HG03342 (cell line): ENCODE measurements around the gene OAS1.
A peak's percentile ranks its signal among the peaks of the same experiment; 100 is the strongest.

Experiments used
- ATAC-seq: cut with Tn5 transposase; IDR thresholded peaks from one replicate; pipeline ENCODE4 v1.9.1; 2021; ENCODE audit warnings: mild to moderate bottlenecking, moderate library complexity; ENCODE audit not compliant: unreplicated experiment

OAS1 gene

DNA sequence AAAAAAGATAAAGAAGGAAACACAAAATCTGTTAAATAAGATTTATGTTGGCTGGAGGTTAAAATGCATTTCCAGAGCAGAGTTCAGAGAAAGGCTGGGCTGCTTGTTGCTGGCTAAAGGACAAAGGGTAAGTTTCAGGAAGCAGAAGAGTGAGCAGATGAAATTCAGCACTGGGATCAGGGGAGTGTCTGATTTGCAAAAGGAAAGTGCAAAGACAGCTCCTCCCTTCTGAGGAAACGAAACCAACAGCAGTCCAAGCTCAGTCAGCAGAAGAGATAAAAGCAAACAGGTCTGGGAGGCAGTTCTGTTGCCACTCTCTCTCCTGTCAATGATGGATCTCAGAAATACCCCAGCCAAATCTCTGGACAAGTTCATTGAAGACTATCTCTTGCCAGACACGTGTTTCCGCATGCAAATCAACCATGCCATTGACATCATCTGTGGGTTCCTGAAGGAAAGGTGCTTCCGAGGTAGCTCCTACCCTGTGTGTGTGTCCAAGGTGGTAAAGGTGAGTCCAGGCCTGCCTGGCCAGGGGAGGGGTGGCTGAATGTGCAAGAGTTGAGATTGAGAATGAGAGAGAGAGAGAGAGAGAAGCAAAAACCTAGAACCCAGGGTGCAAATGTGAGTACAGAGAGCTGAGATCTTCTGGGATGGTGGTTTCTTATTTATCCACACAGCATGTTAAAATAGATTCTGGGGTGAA is at the start of gene OAS1:
Gene OAS1, plus strand, starts transcription at position 251 of the 703 bp plus-strand sequence. Its CDS starts 78 bp downstream, at position 329.
- ATAC-seq: peak; percentile 85

DNA sequence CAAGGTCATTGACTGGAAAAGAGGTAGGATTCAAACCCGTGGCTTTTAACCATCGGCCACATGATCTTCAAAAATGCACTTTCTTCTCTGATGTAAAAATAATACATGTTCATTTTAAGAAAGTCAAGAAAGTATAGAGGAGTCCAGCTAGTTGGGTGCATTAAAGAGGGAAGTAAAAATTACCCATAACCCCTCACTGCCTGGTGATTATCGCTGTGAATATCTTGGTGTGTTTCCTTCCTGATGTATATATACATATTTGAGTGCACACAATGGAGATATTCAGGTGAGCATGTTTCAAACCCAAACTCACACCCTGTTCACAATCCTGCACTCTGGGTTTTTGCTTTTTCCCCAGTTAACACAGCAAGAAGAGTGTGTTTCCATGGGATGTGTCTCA is 47.5 kb upstream of the OAS1 start:
- no peak for ATAC-seq

DNA sequence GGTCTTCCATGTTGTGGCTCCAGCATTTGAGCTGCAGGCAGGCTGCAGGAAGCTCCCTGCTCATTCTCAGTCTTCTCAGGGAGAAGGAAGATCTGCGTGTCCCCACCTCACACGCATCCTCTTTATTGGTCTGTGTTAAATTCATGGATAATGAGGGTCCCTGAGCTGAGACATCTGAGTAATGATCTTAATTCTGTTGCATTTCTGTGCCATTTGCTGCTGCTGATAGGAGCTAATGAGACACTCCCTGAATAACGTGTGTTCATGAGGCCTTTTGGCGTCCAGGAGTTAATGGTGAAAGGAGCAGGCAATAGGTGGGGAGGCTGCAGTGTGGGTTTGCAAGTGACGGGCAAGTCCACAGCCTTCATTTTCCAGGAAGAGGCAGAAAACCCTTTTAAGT is 46.6 kb upstream of the OAS1 start:
- no peak for ATAC-seq

DNA sequence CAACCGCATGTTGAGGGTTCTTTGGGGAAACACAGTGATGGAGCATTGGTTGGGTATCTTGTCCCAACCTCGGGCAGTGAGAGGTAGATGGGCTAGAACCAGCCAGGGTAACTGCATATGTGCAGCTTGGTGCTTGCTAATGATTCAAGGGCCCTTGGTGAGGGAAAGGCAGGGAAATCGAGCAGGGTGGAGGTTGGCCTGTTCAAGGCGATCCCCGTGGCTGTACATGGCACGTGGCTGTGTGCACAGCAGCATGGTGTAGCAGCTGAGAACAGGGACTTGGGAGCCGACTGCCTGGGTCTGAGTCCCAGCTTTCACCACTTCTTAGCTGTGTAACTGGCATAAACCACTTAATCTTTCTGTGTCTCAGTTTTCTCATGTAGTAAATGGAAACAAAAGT is 45.5 kb upstream of the OAS1 start:
- ATAC-seq: no peak

DNA sequence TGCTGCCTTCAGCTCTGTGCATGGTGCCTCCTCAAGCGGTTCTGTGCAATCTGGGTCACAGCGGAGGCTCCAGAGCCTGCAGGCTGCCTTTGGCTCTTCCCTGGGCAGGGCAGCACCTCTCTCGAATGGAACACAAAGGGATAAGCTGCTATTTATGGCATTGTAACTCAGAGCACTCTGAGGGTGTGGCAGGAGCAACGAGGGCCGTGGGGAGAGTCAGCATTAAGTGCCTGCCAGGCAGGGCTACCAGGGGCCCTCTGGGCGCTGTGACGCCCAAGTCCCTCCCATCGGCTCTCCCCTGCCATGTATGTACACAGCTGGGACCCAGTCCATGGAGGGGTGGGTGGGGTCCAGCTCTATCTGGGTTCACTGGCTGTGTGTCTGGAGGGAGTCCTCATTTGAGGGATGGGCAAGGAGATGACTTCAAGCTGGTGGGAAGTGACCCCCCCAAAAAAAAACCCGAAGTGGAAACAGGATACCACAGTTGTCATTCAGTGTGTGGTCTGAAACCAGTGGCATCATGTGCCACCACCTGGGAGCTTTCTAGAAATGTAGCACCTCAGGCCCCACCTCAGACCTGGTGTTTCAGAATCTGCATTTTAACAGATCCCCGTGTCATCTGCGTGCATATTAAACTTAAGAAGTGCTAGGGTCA is 44.0 kb upstream of the OAS1 start:
- ATAC-seq: no peak

DNA sequence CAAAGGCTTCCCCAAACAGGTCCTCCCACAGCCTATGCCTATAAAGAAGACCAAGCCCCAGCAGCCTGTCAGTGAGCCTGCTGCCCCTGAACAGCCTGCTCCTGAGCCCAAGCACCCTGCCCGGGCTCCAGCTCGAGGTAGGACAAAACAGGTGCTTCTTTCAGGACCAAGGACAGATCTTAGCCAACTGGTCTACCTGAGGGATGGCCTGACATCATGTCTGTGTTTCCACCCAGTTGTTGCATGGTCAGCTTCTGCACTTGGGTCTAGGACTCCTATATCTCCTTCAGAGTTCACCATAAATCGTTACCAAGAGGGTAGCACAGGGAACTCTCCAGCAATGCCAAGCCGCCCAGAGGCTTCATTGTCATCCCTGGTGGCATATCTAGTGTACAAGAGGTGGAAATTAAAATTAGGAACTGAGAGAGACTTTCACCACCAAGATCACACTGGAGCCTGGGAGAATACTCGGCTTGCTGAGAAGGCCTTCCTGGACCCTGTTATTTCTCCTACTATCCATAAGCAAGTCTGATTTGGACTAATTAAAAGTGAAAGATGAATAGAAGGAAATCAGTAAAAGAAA is 38.2 kb upstream of the OAS1 start:
- no peak for ATAC-seq

DNA sequence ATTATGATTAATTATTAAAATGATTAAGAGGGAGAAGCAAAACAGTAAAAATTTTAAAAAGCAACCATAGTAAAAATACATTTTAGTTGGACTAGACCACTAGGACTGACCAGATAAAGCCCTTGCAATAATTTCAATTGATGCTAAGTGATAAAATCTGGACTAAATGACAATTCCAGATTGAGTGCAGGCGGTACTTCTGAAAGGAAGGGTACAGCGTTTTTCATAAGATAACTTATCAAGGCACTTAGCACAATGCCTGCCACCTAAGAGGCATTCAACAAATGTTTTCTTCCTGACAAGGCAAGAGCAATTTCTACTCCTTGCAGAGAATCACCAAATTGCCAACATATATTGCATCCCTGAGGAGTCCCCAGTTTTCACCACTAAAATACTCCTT is 37.7 kb upstream of the OAS1 start:
- ATAC-seq: no peak

DNA sequence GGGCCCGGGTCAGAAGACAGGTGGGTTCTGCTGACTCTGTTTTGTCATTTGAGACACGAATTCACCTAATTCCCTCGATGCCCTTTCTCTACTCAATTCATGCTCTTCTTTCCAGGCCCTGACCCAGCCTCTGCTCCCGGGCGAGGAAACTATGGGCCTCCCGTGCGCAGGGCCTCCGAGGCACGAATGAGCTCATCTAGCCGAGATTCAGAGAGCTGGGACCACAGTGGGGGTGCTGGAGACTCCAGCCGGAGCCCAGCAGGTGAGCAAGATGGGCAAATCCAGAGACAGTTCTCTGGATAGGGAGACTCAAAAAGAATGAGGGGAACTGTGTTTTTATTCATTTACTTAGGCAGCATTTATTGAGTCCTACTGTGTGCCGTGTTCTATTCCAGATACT is 37.0 kb upstream of the OAS1 start:
- ATAC-seq: no peak

DNA sequence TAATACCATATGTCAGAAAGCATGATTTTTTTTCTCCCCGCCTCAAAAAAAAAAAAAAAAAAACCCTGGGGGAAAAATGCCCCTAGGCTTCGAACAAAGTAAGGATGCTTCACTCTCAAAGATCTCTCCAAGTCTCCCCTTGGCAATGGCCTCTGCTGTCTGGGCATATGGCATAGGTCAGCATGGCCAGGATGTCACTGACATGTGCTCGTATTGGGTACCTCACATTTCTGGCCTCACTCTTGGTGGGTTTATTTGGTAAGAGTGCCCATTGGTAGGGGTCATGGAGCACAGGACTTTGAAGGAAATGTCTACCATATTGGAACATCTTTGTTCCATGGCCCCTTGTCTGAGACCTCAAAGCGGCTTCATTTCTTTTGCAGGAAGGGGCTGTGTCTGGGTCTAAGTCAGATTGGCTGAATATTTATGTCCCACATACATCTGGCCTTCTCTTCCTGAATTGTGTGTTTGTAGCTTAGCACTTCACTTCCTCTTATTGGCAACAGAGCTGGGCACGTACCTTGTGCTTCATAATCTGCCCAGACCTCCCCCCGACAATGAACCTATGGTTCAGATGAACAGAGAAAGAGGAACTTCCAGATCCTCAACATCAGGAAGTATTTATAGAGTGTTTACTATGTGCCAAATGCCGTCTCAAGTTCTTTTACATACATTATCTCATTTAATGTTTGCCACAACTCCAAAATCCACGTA is 36.3 kb upstream of the OAS1 start:
- no peak for ATAC-seq

DNA sequence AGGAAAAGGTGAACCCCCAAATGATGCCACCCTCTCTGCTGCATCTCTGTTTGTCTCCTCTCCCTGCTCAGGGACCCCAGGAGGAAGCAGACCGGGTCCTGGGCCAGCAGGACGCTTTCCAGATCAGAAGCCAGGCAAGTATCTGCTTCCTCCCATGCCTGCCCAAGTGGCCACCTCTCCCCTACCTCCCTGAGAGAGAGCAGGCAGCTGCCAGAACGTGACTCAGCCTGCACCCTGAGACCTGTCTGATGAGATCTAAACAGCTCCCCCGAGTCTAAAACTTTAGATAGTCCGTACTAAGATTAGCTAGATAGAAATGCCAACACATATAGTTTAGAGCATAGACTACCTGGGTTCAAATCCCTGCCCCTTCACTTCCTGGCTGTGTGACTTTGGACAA is 31.2 kb upstream of the OAS1 start:
- ATAC-seq: no peak

DNA sequence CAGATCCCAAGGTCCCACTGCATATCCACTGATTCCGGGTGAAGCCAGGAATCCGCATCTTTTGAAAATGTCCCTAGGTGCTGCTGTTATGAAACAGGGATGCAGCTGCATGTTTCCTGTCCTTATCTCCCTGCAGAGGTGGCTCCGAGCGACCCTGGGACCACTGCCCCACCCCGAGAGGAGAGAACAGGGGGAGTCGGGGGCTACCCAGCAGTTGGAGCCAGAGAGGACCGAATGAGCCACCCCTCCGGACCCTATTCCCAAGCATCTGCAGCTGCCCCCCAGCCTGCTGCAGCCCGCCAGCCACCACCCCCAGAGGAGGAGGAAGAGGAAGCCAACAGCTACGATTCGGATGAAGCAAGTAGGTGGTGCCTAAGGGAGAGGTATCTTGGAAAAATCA is 30.3 kb upstream of the OAS1 start:
- ATAC-seq: no peak

DNA sequence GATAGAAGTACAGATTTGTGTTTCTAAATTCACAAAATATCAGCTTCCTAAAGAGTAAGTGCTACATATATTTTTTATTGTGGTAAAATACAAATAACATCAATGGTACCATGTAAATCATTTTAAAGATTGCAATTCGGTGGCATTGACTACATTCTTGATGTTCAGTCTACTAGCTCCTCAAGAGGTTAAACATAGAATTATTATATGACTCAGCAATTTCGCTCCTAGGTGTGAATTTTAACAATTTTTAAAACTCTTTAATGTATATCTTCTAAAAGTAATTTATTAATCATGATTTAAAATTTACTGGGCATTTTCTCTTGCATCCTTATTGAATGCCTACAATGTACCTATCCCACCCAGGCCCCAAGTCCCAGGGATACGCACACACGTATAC is 29.8 kb upstream of the OAS1 start:
- no peak for ATAC-seq

DNA sequence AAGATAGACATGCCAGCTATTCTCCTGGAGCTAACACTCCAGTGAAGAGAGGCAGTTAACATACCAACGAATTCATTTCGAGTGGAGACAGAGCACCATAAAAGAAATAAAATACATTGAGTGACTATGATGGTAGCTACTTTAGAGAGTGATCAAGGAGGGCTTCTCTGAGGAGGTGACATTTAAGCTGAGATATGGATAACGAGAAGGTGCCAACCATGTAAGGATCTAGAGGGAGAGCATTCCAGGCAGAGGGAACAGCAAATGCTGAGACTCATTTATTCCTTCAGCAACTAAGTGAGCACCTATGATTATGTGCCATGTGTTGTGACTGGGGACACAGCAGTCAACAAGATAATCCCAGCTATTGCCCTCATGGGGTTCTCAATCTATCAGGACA is 28.3 kb upstream of the OAS1 start:
- ATAC-seq: no peak

DNA sequence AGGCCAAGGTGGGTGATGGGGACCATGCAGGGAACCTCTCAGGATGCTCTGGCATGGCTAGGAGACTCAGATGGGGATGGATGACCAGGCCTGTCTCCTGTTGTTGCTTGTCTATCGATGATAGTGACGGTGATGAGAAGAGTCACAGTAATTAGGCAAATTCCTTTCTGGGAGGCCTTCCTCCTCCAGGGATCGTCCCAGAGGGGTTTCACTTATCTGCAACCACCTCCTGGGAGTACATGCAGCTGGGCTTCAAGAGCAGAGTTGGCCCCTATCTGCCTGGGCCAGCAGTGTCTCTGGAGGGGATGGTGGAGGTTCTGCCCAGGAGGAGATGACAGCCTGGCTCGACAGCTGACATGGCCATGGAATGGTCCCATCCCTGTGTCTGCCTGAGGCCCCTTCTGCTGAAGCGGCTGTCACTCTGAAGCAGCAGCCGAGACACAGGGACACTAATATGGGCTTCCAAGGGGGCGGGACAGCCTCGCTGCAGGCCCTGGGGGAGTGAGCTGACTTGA is 27.5 kb upstream of the OAS1 start:
- ATAC-seq: no peak

DNA sequence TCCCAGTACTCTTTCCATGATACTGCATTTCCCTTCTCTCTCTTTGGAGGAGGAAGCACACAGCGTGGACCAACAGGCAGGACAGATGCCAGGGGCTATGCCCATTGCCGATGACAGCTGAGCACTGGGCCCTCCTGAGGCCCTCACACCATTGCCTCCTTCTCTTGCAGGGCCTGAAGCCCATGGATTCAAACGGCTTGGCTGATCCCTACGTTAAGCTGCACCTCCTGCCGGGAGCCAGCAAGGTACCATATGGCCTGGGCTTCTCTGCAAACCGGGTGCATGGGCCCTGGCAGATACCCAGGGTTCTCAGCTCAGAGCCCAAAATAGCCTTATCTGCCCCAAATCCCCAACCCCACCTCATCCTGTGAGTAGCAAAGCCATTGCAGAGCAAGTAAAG is 25.2 kb upstream of the OAS1 start:
- ATAC-seq: no peak

DNA sequence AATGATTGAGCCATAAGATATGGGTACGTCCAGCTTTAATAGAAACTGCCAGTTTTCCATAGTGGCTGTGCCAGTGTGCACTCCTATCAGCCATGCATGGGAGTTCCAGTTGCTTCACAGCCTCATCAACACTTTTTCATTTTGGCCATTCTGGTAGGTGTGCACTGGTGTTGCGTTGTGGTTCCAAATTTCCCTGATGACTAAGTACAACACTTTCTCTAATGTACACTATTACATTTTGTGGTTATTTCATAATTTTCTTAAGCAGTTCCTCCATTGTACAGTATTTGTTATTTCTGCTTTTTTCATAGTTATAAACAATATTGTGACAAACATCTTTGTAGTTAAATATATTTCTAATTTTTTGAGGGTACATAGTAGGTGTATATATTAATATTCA is 21.5 kb upstream of the OAS1 start:
- no peak for ATAC-seq

DNA sequence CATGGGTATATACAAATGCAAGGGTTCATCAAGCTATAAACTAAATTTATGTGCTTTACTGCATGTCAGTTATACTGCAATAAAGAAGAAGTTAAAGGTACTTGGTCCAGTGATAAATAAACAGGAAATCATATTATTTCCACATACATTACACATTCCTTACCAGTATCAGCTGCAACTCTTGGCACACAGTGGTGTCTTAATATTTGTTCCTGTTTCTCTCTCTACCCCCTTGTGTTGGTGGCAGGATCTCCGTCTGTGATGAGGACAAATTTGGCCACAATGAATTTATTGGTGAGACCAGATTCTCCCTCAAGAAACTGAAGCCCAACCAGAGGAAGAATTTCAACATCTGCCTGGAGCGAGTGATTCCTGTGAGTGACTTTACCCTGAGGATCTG is 19.2 kb upstream of the OAS1 start:
- no peak for ATAC-seq

DNA sequence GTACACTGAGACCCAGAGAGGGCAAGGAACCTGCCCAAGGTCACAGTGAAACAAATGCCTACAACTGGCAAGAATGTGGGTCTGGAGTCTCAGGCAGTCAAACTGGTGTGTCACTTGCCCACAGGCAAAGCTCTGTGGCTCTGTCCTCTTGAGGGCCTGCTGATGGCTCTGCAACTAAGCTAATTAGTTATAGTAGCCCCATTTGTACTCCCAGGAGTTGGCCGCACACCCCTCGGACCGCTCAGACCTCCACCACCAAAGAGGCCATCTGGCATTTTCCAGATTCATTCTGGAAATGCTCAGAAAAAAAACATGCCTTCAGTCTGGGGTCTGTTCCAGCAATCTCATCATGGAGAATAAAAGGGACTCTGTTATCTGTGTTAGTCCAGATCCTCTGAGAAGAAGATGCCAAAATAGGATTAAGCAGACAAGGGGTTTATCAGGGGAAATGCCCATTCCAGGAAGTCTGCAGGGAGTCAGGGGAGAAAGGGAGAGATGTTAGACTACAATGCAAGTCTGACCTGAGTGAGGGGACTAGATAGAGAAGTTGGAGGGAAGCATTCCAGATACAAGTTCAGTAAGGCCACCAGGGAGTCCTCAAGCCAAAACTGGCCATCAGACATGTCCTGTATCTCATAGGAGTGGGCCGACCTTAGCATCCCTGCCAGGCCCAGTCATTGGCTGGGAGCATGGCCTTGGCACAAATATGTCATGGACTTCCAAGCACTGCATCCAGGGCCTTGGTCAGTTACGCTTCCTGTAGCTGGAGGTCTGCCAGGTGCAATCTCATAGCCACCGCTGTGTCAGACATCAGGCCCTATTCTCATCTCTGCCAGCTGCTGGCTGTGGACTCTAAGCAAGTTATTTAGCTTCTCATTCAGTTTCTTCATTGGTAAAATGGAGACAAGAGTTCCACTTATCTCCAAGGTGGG is 15.4 kb upstream of the OAS1 start:
- no peak for ATAC-seq

DNA sequence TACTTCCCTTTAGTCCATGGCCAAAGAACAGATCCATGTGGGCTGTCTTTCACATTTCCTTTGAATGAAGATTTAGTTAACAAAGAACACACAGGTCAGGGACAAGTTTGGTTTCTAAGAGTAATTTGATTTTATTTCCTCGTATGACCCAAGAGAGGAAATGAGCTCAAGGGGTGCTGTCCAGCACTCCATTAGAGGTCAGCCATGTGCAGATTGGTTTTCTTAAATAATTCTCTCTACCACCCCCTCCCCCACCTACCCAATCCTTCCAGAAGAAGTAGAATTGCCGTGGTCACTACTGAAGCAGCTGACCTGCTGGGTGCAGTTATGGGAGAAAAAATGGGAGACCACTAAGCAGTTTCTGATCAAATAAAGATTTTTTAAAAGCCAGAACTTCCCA is 13.9 kb upstream of the OAS1 start:
- ATAC-seq: no peak

DNA sequence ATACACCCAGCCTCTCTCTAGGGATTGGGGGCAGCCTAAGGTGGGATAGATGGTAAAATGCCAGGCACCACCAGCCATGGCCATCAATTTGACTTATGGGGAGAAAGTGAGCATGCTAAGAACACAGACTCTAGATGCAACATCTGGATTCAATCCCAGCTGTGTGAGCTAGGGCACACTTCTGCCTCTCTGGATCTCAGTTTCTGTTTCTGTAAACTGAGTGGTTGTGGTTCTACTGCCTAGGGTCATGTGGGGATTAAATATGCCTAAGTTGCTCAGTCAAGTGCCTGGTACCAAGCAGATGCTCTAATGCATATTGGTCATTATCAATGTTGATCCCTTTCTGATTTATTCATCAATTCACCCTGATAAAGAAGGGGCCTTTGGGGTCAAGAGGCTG is 12.6 kb upstream of the OAS1 start:
- peak; percentile 55 for ATAC-seq

DNA sequence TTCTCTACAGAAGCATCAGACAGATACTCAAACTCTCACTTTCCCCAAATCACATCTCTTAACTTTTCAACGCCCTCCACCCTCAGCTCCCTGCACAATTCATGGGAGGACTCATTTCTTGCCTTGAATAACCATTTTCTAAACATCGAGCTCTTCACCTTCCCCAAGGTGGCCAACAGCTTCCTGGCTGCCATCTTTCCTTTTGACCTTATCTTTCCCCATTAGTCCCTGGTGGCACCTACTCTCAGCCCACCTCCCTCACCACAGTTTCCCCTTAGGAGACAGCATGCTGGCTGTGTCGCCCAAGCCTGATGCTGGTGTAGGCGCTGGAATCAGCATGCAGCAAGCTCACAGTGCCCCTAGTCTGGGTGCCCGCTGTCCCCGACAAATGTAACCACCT is 8.4 kb upstream of the OAS1 start:
- no peak for ATAC-seq
